Upper lobe of right lung (tissue), 1 donor: Measurements from ENCODE around the gene DRAM1. TPM values are rescaled to one million over a fixed set of nuclear protein-coding genes. Genes with fewer than 3 reads are reported as not detected.
"Not testable (repeated sequence)": the region's sequence is repeated elsewhere in the genome, so short reads cannot be mapped to it uniquely, and the experiment has no call there.

Experiments
- ATAC-seq: fragments of 200-7000 bp; cut with Tn5 transposase; one replicate; pipeline ENCODE4 v1.9.1; 2020; ENCODE audit warnings: mild to moderate bottlenecking, moderate library complexity
- DNase-seq: peaks from one replicate; pipeline ENCODE4 v3.0.0-alpha.2; 2020
- H3K27ac ChIP-seq: fragments of 200-600 bp; one replicate; pipeline ENCODE4 v1.8.0; 2022
- H3K27me3 ChIP-seq: fragments of 200-600 bp; one replicate; pipeline ENCODE4 v1.8.0; 2022; ENCODE audit warnings: mild to moderate bottlenecking
- H3K36me3 ChIP-seq: fragments of 200-600 bp; one replicate; pipeline ENCODE4 v1.8.0; 2022
- H3K4me1 ChIP-seq: fragments of 200-600 bp; one replicate; pipeline ENCODE4 v1.8.0; 2022
- H3K4me3 ChIP-seq: fragments of 200-600 bp; one replicate; pipeline ENCODE4 v1.8.0; 2022; ENCODE audit warnings: mild to moderate bottlenecking
- H3K9me3 ChIP-seq: fragments of 200-600 bp; one replicate; pipeline ENCODE4 v1.8.0; 2022
- CTCF ChIP-seq: fragments of 200-600 bp; IDR thresholded peaks from one replicate; pipeline ENCODE4 v1.8.0; 2022; ENCODE audit warnings: antibody characterized with exemption
- intact Hi-C: fragments of 100-400 bp; cut with DNase I; formaldehyde crosslinking; loops from one replicate; pipeline ENCODE4 v1.11.0; 2022
- total RNA-seq: library from RNA; stranded (reverse); fragmentation: NEBNext Ultra II Directional; extraction: Animal tissue kit (Norgen Biotek cat#: 25700); gene quantifications from one replicate; pipeline ENCODE4 v1.2.1, GENCODE V29; 2021
- donor health status: DM: no; HTN: yes; CAD: no; lungs with severe emphysema.

The DRAM1 gene
- total RNA-seq, 1 donor from 2014 or later: 162 TPM

- intact Hi-C loops: no loop called here
- DNase-seq: no peak
Observed at GRCh38 chr12:101878243-101878821, 952 bp downstream of the DRAM1 start.

GRCh38 chr12:101880769-101881168 is 3.4 kb downstream of the DRAM1 start:
- intact Hi-C loops: no loop called here
- H3K4me3 ChIP-seq: peak overlapping the region; percentile 99
- H3K4me1 ChIP-seq: peaks cover 8% of the 10 kb centered on the region
- H3K36me3 ChIP-seq: no peaks in the 10 kb centered on the region
- H3K9me3 ChIP-seq: no peaks in the 10 kb centered on the region
- no peaks in the 10 kb centered on the region for H3K27me3 ChIP-seq
- ATAC-seq (no peak), DNase-seq (no peak)
- no peak for TF ChIP-seq CTCF
- H3K27ac ChIP-seq: peak overlapping the region; percentile 55

More at GRCh38 chr12:101878243-101878821, 952 bp downstream of the DRAM1 start:
- H3K36me3 ChIP-seq: no peaks in the 10 kb centered on the region
- no peaks in the 10 kb centered on the region for H3K27me3 ChIP-seq
- H3K4me3 ChIP-seq: peak overlapping the region; percentile 99
- TF ChIP-seq CTCF: no peak
- peaks cover 14% of the 10 kb centered on the region for H3K4me1 ChIP-seq
- H3K27ac ChIP-seq: peak overlapping the region; percentile 98
- ATAC-seq: peak; percentile 1
- no peaks in the 10 kb centered on the region for H3K9me3 ChIP-seq

GRCh38 chr12:101881228-101881627 is 3.8 kb downstream of the DRAM1 start:
- intact Hi-C loops: no loop called here
- Histone ChIP-seq H3K27me3 (no peaks in the 10 kb centered on the region), H3K36me3 (no peaks in the 10 kb centered on the region), H3K9me3 (no peaks in the 10 kb centered on the region), H3K4me1 (peaks cover 10% of the 10 kb centered on the region), H3K27ac (peak overlapping the region; percentile 55), H3K4me3 (peak overlapping the region; percentile 99)
- DNase-seq: no peak
- no peak for TF ChIP-seq CTCF
- no peak for ATAC-seq

GRCh38 chr12:101884174-101884573 is 6.8 kb downstream of the DRAM1 start:
- H3K27me3 ChIP-seq: no peaks in the 10 kb centered on the region
- H3K36me3 ChIP-seq: no peaks in the 10 kb centered on the region
- TF ChIP-seq CTCF: no peak
- H3K9me3 ChIP-seq: no peaks in the 10 kb centered on the region
- H3K27ac ChIP-seq: no peak overlapping the region
- intact Hi-C loops: no loop called here
- H3K4me1 ChIP-seq: peaks cover 14% of the 10 kb centered on the region
- ATAC-seq (no peak), DNase-seq (no peak)
- H3K4me3 ChIP-seq: no peak overlapping the region

DNA sequence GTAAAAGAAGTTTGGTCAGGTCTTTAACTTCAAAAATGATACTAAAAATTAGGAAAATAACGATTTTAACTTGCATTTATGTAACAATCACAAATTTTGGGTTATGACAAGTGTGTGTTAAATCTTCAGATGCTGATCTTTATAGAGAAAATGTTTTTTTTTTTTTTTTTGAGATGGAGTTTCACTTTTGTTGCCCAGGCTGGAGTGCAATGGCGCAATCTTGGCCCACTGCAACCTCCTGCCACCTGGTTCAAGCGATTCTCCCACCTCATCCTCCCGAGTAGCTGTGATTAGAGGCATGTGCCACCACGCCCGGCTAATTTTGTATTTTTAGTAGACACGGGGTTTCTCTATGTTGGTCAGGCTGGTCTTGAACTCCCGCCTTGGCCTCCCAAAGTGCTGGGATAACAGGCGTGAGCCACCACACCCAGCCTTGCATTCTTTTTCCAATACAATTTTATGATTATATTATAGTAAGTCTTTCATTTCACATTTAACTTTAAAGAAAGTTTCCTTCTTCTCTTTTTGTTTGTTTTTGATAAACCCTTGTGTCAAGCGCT is 7.5 kb downstream of the DRAM1 start:
- H3K27me3 ChIP-seq, intact Hi-C loops, H3K9me3 ChIP-seq, H3K36me3 ChIP-seq, ATAC-seq, DNase-seq, H3K27ac ChIP-seq: not testable (repeated sequence)
- Histone ChIP-seq H3K4me3 (peak overlapping the region; percentile 1), H3K4me1 (peaks cover 20% of the 10 kb centered on the region)

GRCh38 chr12:101885912-101886561 is 8.7 kb downstream of the DRAM1 start:
- H3K4me3 ChIP-seq: no peak overlapping the region

More at GRCh38 chr12:101885912-101886561, 8.7 kb downstream of the DRAM1 start:
- no peaks in the 10 kb centered on the region for H3K9me3 ChIP-seq
- ATAC-seq (no peak), DNase-seq (no peak)
- no peak for TF ChIP-seq CTCF
- peaks cover 20% of the 10 kb centered on the region for H3K4me1 ChIP-seq
- intact Hi-C loops: no loop called here
- no peaks in the 10 kb centered on the region for H3K36me3 ChIP-seq
- H3K27ac ChIP-seq: peak overlapping the region; percentile 14
- H3K27me3 ChIP-seq: no peaks in the 10 kb centered on the region
